Measurements from ENCODE around the gene PIK3AP1. TPM values are rescaled to one million over a fixed set of nuclear protein-coding genes. Genes with fewer than 3 reads are reported as not detected.

The PIK3AP1 gene
- total RNA-seq, 1 experiment from 2014 or later = 1.7 TPM

DNA sequence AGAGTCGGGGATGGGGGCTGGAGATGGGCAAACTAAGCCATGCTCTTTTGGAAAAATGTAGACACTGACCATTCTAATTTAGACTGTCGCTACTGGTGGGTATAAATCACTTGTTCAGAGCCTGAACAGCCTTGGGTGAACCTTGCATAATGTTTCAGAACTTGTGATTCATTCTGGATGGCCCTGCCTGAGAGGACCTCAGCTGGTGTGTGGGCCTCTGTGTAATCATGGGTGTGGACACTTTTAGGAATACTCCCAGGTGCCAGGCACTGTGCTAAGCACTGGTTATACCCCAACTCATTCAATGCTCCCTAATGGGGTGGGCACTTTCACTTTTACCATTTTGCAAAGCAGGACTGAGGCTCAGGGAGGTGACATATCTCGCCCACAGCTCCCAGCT is 106.7 kb downstream of the PIK3AP1 start:
- Histone ChIP-seq H2BK120ac (ENCODE audit: low read depth, low read length, poor library complexity, severe bottlenecking) (no peak overlapping the region), H4K8ac (replicated peaks; ENCODE audit: insufficient read length, low read depth, low read length) (no peak overlapping the region), H2BK20ac (ENCODE audit: low read depth, low read length, poor library complexity, severe bottlenecking) (no peak overlapping the region), H3K27ac (ENCODE audit: insufficient read length, low read depth, low read length) (no peak overlapping the region), H2BK15ac (ENCODE audit: low read depth, low read length) (no peak overlapping the region), H2BK5ac (ENCODE audit: insufficient read length, low read length) (no peak overlapping the region), H3K79me1 (ENCODE audit: insufficient read depth, low read depth, low read length, poor library complexity, severe bottlenecking) (no peaks in the 10 kb centered on the region), H3K23ac (ENCODE audit: insufficient read length, low read depth, low read length) (no peak overlapping the region), H3K79me2 (ENCODE audit: insufficient read depth, low read length) (no peaks in the 10 kb centered on the region), H3K4me1 (ENCODE audit: insufficient read depth, low read length) (no peaks in the 10 kb centered on the region), H3K9me3 (ENCODE audit: control insufficient read depth, low read depth, low read length) (no peaks in the 10 kb centered on the region), H3K9ac (ENCODE audit: extremely low read depth, insufficient read length, low read length) (no peak overlapping the region), H2AK5ac (ENCODE audit: insufficient read length, low read length) (no peak overlapping the region), H4K91ac (ENCODE audit: insufficient read length, low read depth, low read length) (no peak overlapping the region), H3K23me2 (ENCODE audit: insufficient read length, low read depth, low read length, poor library complexity, severe bottlenecking) (no peaks in the 10 kb centered on the region), H3K4ac (ENCODE audit: low read depth, low read length) (no peak overlapping the region), H4K5ac (ENCODE audit: insufficient read length, low read depth, low read length) (no peak overlapping the region), H3K56ac (ENCODE audit: insufficient read length, low read depth, low read length) (no peak overlapping the region), H2BK12ac (ENCODE audit: insufficient read length, low read depth, low read length) (no peak overlapping the region), H3K4me2 (ENCODE audit: insufficient read depth, insufficient read length, low read length) (no peak overlapping the region), H2AFZ (ENCODE audit: low read length) (no peak overlapping the region), H3T11ph (ENCODE audit: low read length) (no peak overlapping the region), H4K20me1 (ENCODE audit: control insufficient read depth, insufficient read depth, insufficient read length) (no peaks in the 10 kb centered on the region), H3K27me3 (ENCODE audit: insufficient read depth, low read length) (no peaks in the 10 kb centered on the region), H3K18ac (ENCODE audit: insufficient read length, low read depth, low read length) (no peak overlapping the region), H3K14ac (ENCODE audit: insufficient read depth, low read length) (no peak overlapping the region)
- Mint-ChIP-seq H3K9me3 (no peaks in the 10 kb centered on the region), H3K36me3 (ENCODE audit: insufficient read depth in 1 of 3, low read depth in 3 of 3) (no peaks in the 10 kb centered on the region), H3K27ac (no peak overlapping the region), H3K4me3 (no peak overlapping the region), H3K27me3 (ENCODE audit: low read depth) (no peaks in the 10 kb centered on the region), H3K4me1 (peaks cover 9 to 13% of the 10 kb centered on the region in 2 experiments; a peak in 3 of 4 replicates)
- DNase-seq = no peak
- WGBS (ENCODE audit: extremely low coverage, insufficient read length, low lambda C conversion rate) = no CpG with 5 or more reads among the region's 3 CpGs
- TF ChIP-seq, protein P1, sequence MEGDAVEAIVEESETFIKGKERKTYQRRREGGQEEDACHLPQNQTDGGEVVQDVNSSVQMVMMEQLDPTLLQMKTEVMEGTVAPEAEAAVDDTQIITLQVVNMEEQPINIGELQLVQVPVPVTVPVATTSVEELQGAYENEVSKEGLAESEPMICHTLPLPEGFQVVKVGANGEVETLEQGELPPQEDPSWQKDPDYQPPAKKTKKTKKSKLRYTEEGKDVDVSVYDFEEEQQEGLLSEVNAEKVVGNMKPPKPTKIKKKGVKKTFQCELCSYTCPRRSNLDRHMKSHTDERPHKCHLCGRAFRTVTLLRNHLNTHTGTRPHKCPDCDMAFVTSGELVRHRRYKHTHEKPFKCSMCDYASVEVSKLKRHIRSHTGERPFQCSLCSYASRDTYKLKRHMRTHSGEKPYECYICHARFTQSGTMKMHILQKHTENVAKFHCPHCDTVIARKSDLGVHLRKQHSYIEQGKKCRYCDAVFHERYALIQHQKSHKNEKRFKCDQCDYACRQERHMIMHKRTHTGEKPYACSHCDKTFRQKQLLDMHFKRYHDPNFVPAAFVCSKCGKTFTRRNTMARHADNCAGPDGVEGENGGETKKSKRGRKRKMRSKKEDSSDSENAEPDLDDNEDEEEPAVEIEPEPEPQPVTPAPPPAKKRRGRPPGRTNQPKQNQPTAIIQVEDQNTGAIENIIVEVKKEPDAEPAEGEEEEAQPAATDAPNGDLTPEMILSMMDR (conservative IDR thresholded peaks at IDR 0.05) = no peak

Data from H9 (cell line).